DMS53 (cell line): Measurements from ENCODE around the gene TP53BP2.

ENCODE experiments used
- DNase-seq: peaks from one replicate; lab custom pipeline; 2025; lab: John Stamatoyannopoulos, UW

The TP53BP2 gene

DNA sequence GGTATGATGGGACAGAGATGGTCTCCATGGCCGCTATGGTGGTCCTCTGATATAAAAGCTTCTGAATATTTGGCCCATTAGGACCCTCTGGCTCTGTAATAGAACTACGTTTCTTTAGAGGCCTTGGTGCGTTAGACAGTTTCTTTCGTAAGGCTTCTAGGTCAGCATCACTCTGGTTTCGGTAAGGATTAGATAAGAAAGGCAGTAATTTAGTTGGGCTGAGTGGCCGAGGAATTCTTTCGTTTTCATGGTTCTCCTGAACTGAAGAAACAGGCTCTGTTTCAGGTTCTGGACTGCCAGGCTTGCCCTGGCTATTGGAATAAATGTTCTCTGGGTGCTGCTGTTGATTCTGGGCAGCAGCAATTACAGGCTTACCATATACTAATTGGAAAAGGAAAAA is 49.5 kb downstream of the TP53BP2 start:
- DNase-seq = no peak

DNA sequence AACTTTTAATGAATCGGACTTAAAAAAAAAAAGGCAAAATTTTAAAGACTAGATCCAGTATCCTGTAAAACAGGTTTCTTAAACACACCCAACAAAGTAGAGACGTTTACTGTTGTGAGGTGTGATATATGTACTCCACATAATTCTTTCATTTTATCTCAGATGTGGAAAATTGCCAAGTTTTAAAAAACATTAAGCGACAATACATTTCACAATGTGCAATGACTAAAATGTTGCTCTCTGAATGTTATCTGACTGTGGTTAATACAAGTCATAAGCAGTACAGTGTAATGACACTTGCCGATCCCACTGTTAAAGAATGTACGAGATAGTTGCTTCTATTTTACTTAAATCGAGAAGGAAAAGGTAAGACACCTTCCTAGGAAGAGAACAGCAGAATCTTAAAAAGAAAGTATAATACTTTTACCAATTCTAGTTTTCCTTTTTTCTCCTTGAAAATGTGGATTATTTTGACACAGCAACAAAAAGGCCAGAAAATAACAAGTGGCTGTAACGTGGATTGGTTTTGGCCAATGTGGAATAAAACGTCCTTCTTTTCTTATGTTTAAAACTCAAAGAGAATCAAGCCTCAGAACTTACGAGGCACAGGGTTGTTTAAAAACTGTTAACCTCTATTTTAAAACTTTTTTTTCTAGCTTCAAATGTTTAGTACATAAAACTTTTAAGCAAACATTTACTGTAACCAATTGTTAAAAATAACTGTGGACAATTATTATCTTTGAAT is 51.4 kb downstream of the TP53BP2 start:
- no peak for DNase-seq

DNA sequence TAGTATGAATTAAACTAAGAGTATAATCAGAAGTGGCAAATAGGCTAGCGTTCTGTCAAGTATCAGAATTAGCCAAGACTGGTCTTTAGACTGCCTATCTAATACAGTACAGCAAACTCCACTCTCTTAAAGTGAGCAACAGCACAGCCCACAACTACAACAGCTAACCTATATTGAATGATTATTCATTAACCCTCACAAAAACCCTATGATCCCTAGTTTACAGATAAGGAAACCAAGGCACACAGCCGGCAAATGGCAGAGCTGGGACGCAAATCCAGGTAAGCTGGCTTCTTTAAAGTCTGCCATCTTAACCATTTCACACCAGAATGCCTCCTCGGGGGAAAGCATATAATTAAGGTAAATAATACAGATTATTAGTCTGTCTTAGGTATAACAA is 52.0 kb downstream of the TP53BP2 start:
- DNase-seq = no peak

- DNase-seq = no peak
These were observed 53.7 kb downstream of the TP53BP2 start for GRCh38 chr1:223792046-223792445.

GRCh38 chr1:223788746-223789415 is 56.9 kb downstream of the TP53BP2 start:
- DNase-seq = no peak

- DNase-seq = no peak
These were observed 59.9 kb downstream of the TP53BP2 start for GRCh38 chr1:223785808-223786207.

DNA sequence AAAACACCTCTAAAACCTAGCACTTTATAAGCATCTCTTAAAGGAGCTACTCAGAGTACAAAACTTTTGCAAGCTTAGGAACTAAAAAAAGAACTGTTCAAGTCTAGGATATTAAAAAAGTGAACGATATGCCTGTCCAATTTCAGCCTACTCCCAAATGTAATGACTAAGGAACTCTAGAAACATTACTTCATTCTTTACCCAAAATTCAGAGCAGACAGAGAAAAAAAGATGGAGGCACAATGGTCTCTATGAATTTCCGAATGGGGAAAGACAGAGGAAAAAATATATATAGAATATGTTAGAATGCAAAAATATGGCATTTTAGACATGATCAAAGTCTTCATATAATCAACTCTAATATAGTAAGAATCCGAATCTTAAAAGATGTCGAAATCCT is 61.2 kb downstream of the TP53BP2 start:
- no peak for DNase-seq

DNA sequence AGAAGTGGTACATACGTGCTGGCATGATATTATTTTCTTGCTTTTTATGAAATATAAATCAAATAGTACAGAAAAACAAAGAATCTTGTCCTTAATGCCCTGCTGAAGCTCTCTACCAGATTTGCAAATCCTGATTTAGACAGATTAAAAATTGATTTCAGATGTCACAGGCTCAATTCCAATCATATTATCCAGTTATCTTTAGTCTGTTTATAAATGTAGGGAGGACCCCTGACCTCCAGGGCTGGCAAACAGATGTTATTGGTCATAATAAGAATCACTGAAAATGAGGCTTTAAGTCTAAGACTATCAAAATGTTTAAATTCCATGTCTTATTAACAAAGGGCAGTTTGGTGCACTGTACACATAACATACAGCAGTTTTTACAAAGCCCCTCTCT is 62.1 kb downstream of the TP53BP2 start:
- DNase-seq = no peak

- DNase-seq = no peak
These were observed 64.8 kb downstream of the TP53BP2 start for GRCh38 chr1:223780949-223781348.

DNA sequence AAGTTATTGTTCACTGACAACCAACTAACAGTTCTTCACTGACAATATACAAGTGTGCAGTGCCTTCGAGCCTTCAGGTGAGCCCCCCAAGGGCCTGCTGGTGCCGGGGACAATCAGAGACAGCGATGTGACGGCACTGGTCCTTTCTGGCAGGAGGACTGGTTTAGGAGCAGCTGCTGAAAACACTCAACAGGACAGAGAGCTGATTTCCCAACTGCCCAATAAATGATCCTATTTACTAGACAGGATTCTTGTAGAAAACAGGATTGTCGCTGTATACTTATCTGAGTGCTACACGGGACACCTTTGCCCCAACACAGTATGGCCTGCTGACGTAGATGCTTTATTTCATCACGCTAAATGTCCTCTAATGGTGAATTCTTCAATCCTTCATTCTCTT is 65.4 kb downstream of the TP53BP2 start:
- no peak for DNase-seq

DNA sequence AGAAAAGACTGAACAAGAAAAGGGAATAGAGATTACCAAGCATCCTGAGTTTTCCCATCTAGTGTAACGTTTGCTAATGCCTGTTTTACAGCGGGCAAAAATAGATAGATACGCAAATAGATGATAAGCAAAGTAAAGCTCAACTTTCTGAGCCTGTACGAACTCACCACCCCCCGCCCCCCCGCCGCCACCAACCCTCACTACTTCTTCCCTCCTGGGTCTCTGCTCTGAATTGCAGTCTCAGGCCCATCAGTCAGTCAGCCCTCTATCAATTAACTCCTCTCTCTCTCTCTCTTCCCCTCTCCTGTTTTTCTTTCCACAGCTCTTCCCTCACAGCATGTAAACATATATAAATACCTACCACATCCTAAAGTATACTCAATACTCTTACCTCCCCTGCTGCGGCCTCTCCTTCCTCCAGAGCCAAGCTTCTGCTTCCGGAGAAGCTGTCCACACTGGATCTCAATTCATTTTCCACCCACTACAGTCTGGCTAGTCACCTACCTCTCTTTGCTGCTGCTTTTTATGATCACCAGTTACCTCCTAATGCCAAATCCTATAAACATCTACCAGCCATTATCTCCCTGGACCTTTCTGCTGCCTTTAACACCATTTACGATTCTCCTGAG is 68.8 kb downstream of the TP53BP2 start:
- no peak for DNase-seq

DNA sequence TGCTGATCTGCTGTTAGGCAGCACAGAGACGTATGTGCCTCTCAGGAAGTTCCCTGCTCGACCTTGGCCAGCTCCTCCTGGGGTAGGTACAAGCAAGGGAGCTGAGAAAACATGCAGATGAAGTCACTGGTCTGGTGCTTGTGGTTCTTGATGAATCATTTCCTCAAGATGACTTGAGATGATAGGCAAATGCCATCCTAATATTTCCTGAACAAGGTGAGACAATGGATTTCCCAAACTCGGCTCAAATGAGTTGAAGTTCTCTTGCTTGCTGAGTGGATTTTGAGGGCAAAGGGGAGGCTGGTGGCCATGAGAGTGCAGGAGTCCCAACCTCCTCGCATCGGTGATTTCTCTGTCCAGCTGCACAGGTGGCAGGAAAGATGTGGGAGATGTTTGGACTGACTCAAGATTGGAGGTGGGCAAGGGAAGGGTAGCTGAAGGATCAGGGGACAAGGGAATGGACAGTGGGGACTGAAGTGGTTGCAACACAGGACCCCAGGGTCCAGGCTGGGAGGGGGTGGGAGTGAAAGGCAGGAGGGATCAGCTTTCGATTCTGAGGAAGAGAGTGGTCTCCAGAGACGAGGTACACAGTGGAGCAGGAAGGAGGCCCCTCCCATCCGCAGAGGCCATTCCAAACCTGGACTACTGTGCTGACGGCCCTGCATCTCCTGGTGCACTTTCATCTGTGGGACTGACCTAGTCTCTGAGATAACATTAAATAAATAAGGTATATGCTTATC is 69.5 kb downstream of the TP53BP2 start:
- peak; percentile 53 for DNase-seq

DNA sequence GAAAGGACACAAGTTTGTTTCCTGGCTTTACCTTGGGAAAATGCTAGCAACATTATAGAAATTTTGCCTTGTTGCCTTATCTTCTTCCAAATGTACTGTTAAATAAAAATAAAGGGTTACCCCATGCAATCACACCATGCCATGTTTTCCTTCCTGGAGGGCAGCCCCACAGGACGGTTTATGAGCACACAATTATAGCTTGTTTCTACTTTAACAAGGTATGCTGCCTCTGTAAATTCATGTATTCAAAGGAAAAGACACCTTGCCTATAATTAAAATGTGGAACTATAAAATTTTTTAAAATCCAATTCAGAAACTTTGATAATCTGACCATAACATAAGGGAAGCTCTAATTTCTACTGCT is 70.1 kb downstream of the TP53BP2 start:
- DNase-seq = no peak

DNA sequence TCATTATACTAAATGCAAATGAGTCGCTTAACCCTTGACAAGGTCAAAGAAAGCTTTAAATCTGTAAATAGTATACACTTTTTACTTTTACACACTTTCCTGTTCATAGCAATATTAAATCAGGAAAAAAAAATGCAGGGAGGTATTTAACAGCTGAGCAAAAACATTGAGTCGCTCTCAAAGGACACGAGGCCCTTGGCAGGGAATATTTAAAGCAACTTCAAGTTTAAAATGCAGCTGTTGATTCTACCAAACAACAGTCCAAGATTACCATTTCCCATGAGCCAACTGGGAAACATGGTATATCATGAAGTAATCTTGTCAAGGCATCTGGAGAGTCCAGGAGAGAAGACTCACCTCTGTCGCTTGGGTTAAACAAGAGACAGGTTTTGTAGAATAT is 70.7 kb downstream of the TP53BP2 start:
- no peak for DNase-seq

GRCh38 chr1:223774134-223774814 is 71.5 kb downstream of the TP53BP2 start:
- peak; percentile 34 for DNase-seq

- DNase-seq = peak; percentile 50
These were observed 73.0 kb downstream of the TP53BP2 start for GRCh38 chr1:223772771-223773160.

GRCh38 chr1:223771814-223772770 is 73.7 kb downstream of the TP53BP2 start:
- peak; percentile 93 for DNase-seq

- no peak for DNase-seq
These were observed 74.3 kb downstream of the TP53BP2 start for GRCh38 chr1:223771469-223771813.

DNA sequence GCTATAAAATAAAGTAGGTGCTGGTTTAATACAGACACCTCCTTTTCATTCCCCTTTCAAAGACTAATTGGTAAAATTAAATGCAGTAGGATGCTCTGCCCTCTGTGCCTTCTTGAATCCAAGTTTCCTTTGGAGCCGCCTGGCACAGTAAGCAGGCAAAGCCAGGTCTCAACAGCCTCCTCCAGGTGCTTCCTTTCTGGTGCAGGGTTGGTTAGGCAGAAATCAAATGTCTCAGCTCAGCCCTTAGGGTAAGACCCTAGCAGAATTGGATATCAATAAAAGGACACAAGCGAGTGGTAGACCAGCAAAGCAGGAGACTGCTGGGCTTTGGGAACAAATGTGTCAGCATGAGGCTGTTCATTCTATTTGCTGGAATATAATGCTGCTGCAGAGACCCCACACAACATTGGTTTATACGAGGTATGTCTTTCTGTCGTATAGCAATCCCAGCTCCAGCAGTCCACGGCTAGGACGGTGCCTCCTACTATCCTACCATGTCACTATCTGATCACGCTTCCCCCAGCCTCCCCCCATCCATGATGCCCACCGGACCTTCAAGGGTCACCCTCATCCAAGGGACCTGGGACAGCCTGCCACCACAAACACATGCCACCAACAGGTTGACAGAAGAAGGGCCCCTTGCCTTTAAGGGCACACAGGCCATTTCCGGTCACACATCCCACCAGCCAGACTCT is 75.0 kb downstream of the TP53BP2 start:
- DNase-seq = no peak

DNA sequence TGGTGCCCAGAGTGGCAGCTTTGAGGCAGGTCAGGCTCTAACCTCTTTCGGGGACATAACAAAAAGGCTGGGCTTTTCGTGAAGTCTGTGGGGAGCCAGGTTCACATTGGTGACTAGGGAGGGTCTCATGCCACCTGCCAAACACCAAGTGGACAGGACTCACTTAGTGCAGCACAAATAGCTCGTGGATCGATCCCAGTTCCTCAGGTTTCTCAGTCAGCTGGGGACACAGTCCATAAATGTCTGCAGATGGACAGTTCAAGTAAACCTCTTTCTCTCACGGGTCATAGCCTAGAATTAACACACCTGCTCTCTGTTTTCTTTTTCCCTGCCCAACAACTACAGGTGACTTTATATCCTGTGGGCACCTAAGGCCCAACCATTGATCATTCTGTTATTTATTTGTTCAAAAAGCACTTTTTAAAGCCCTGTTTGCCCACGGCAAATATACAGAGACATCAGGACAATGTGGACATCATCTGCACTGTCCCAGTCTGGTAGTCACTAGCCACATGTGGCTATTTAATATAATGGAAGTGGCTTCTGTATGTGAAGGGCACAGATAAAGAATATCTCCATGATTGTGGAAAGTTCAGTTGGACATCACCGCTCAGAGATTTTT is 79.9 kb downstream of the TP53BP2 start:
- peak; percentile 97 for DNase-seq
